ENCODE results near the gene ACSF2. TPM values are rescaled to one million over a fixed set of nuclear protein-coding genes. Genes with fewer than 3 reads are reported as not detected.
"Not testable (repeated sequence)": the region's sequence is repeated elsewhere in the genome, so short reads cannot be mapped to it uniquely, and the experiment has no call there.

The ACSF2 gene, protein sequence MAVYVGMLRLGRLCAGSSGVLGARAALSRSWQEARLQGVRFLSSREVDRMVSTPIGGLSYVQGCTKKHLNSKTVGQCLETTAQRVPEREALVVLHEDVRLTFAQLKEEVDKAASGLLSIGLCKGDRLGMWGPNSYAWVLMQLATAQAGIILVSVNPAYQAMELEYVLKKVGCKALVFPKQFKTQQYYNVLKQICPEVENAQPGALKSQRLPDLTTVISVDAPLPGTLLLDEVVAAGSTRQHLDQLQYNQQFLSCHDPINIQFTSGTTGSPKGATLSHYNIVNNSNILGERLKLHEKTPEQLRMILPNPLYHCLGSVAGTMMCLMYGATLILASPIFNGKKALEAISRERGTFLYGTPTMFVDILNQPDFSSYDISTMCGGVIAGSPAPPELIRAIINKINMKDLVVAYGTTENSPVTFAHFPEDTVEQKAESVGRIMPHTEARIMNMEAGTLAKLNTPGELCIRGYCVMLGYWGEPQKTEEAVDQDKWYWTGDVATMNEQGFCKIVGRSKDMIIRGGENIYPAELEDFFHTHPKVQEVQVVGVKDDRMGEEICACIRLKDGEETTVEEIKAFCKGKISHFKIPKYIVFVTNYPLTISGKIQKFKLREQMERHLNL
- total RNA-seq: 44.3 TPM

DNA sequence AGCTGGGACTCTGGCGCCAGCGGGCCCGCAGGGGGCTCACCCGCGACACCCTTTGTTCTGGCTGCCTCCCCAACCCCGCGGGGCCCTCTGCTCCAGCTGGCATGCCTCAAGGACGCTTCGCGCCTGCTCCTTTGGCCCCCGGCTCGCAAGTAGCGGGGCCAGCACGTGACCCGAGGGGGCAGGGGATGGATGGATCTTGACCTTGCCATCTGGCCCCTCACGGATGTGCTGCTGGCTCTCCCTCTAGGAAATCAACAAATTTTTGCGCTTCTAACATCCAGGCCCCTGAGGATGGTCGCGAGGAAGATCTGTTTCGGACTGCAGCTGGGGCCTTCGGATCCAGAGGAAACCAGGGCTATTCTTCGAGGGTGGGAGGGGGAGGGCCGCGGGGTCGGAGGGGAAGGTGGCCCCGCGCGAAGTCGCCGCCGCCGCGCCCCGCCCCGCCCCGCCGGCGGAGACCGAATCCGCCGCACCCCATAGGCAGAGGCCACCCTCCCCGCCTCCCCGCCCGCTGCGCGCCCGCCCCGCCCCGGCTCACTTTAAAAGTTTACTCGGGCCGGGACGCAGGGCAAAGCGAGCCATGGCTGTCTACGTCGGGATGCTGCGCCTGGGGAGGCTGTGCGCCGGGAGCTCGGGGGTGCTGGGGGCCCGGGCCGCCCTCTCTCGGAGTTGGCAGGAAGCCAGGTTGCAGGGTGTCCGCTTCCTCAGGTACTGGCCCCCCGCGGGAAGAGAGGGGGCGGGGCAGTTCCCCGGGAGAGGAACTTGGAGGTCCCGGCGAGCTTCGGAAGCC lies at the start of gene ACSF2:
TSS of gene ACSF2 (plus strand) at position 537 of the 790 bp plus-strand sequence. CDS start at position 581, 44 bp downstream.
- peak; percentile 78 for DNase-seq

DNA sequence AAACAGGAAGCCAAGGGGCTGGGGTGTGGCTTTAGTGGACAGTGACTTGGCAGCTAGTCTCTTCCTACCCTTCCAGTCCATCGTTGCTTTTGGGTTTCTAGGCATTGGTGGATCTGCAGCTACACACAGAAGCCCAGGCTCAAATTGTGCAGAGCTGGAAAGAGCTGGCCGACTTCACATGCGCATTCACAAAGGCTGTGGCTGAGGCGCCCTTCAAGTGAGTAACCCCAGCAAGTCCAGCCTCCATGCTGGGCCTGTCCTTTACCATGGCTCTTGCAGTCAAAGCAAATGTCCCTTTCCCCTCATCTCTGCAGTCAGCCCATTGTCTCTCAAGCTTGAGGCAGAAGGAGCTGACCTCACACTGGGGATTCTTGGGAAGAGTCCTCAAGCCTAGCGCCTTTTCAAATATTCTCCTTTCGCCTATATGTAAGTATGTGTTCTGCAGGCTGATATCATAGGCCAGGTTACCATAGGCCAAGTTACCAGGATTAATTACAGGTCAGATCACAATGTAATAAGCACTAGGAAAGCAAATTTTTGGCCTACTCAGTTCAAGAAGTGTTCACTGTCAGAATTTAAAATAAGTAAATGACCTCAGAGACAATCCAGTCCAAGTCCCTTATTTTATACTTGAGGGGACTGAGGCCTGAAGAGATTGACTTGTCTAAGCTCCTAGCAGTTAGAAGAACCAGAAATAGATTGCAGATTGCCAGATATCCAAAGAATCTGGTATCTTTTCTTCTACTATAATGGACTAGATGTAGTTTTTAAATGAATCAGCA lies 46.5 kb upstream of the ACSF2 start:
- no peak for DNase-seq

DNA sequence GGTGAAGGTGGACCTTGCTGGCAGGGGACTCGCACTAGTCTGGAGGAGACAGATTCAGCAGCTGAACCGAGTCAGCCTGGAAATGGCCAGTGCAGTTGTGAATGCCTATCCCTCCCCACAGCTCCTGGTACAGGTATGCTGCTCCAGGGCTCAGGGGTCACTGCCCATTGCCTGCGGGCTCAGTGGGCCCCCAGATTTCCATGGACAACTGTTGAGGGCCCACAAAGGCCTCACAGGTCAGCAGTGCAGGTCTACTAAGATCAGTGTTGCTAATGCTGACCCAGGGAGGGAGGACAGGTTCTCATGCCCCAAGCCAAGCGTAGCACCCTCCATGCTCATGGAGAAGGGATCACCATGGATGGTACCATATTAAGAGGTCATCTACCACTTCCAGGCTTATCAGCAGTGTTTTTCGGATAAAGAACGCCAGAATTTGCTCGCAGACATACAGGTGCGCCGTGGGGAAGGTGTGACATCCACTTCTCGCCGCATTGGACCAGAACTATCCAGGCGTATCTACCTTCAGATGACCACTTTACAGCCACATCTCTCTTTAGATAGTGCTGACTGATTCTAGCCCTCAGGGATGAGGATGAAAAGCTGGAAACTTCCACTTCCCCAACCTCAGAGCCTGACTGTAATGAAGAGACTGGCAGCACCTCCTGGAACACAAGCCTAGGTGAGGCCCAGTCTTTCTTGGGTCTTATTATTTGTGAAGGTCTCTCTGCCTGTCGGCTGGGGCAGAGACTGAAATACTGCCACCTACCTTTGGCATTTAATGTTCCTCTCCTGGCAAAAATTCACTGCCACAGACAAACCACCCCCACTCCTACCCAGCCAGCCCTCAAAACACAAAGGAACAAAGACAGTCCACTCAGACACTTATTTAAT lies 45.4 kb upstream of the ACSF2 start:
- no peak for DNase-seq

DNA sequence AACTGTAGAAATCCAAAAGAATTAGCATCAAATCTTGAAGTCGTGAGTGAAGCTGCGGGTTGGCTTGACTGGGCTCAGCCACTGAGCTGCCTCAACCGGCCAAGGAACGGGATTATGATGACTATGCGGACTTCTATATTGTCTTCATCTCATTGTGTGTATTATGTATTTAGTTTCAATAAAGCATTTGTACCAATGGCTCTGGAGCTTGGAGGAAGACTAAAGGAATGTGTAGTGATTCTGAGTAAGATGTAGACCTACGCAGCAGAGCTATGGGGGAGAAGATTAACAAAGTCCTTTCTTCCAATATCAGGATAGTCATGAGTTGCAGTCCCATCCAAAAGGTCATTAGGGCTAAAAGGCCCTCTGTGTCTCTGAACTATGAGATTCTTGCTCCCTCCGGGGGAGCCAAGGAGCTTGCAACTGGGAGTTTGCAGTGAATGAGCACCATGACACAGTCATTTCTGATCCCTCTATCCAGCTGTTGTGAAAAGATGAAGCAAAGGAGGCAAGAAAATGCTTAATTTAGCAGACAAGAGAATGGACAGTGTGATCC lies 44.7 kb upstream of the ACSF2 start:
- no peak for DNase-seq

DNA sequence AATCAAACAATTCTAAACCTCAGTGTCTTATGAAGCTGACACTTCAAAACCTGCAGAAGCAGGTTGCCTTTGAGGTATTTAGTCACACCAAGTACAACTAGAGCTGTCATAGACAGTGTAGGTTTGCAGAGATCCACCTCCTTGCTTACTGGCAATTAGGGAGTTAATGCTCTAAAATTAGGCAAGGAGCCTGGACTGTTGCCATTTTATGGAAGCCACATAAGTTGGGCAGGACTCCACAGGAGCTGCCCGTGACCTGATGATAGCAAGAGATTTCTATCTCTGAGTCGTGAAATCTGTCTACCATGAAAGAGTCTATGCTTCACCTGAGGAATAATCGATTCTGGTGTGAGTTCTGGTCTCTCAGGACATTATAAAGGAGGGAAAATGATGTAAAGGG lies 44.1 kb upstream of the ACSF2 start:
- no peak for DNase-seq

DNA sequence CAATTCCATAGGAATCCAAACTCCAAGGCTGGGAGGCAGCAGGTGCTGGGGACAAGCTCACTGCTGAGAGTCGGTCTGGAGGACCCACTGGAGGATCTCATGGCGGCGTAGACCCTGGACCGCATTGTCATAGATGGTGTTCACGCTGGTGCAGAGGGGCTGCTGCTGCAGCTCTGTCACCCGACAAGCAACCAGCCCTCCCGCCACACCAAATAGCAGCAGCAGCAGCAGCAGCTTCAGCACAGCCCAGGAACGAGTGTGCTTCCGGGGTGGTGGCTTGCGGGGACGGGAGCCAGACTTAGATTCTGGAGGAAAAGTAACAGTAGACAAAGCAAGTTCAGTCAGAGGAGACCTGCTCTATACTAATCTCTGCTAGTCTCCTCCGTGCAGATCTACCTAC lies 43.1 kb upstream of the ACSF2 start:
- no peak for DNase-seq

DNA sequence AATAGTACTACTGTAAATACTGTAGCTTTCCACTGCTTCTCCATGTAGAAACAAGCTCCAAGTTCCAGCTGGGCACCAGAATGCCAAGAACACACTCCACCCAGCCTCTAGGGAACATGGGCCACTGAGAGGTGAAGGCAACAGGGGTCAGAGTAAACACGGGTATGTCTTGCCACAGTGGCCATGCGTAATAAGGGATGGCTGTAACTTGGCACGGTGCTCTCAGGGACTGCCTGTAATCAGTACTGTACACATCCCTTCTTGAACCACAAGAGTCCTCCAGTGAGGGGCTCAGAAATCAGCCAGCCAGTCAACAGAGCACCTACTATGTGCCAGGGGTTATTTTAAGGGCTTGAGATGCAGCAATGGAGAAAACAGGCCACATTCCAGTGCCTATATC lies 39.5 kb upstream of the ACSF2 start:
- DNase-seq: no peak

DNA sequence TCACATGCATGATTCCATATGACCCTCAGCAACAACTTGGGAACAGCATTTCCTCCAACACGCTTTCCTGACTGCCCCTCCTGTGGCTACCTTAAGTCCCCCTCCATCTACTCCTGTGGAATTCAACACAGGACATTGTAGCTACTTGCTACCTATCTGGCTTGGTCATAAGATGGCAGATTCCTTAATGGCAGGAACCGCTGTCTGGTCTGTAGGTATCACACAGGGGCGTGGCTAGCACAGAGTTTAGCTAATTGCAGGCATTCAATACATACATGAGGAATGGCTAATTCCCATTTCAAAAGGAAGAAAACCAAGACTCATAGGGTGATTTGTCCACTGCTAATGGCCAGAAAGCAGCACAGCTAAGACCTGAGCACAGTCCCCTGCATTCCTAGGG lies 37.3 kb upstream of the ACSF2 start:
- no peak for DNase-seq

DNA sequence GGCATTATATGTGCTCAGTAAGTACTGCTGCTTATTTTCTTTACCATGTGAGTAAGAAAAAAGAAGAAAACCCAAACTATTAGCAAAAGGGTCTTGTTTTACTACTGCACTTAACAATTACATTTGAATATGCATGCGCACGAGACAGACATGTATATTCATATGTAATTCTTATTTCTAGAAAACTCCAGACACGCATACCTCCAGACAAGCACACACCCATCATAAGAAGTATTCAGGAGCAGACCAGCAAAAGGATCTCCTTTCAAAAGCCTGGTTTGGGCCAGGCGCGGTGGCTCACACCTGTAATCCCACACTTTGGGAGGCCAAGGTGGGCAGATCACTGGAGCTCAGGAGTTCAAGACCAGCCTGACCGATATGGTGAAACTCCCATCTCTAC lies 36.5 kb upstream of the ACSF2 start:
- no peak for DNase-seq

DNA sequence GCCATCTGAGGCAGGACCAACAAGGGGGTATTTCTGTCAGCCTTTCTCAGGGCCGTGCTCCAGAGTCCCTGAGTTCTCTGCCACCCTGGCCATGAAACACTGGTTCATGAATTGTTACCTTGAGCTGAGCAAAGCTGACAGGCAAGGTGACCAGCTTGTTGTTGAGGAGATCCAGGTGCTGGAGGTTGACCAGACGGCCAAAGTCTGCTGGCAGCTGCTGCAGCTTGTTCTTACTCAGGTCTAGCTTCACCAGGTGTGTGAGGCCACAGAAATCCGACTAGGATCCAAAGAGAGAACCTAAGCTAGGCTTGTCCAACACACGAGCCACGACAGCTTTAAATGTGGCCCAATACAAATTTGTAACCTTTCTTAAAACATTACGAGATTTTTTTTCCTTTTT lies 33.4 kb upstream of the ACSF2 start:
- no peak for DNase-seq

DNA sequence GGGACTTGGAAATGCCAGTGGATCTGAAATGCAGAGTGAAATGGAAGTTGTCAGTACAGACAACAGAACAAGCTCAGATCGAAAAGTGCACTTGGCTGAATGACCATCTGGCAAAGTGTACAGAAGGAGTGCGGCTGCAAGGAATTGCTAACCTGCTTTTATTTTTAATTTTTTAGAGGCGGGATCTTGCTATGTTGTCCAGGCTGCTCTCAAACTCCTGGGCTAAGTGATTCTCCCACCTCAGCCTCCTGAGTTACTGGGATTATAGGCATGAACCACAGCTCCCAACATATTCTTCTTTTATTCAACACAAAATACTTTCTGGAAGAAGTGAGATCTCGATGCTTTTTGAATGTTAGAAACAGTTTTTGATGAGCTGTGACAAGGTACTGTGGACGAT lies 32.3 kb upstream of the ACSF2 start:
- no peak for DNase-seq

DNA sequence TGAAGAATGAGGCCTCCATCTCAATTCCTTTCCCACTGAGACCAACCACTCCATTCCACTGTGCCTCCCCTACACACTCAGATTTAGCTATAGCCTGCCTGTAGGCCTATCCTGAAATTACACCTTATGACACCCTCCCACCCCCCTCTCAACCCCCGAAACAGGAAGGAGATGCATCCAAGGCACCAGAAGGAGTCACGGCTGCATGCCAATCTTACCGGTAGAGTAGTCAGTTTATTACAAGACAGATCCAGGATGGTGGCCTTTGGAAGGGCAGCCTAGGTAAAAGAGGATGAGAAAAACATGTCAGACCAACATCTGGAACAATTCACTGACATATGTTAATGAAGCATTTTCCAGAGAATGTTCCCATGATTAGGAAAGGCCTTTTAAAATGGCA lies 31.3 kb upstream of the ACSF2 start:
- no peak for DNase-seq

DNA sequence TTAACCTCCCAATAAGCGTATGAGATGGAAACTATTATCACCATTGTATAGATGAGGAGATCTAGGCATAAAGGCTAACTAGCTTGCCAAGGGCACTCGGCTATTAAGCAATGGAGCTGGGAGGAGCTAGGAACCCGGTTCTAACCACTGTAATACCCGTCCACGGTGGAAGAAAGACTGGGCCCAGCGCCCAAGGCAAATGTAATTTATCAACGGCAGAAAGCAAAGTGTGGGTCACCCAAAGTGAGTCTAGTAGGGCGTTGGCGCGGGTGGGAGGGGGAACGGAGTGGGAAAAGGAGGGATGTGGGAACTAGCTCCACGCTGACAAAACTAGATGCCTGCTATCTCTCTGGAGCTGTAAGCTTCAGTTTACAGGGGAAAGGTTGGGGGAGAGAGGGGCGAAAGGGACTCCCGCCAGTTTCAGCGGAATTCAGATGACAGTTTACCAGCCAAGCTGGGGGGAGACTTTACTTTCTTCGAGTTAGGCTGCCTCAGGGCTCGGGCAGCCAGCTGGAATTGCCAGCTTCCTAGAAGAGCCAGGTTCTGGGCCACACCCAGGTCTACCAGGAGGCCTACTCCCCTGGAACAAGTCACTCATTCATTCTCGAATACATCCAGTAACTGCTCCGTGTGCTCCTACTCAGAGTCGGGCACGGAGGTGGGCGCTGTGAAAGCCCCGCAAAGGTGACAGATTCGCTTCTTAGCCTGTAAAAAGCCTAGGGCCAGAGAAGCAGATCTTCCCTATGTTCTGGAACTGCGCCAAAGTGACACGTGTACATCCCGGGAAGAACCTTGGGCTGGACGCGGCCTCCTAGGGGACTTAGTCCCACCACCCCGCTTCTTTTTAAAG lies 29.5 kb upstream of the ACSF2 start:
- peak; percentile 70 for DNase-seq

DNA sequence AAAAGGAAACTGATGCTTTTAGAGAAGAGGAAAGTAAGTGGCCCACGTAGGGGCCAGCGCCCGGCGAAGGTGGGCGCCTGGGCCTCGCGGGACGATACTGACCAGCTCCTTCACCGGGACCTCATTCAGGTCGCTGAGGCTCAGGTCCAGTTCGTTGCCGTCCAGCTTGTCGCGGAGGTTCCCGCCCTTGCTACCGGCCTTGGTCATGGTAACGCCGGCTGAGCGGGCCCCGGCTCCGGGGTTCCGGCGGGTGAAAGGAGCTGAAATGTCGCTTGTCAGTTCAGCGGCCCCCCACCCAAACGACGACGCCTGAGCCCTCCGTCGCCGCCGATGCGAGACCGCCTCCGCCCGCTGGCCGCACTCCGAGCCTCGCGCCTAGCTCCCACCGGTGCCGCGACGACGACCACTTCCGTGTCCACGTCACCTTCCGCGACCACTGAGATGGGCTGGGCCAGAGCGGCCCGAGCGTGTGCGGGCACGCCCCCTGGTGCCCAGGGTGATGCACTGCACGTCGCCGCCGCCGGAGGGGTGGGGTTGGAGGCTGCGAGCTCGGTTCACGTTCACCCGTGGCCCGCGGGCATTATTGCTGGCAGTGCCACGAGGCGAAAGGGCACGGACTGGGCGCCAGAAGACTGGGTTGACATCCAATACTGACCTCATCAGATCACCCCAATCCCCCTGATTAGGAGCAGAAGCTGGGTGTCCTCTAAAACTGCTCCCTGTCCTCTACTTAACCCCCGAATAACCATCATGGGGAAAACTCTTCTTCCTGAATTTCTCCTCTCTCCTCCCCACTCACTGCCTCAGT lies 28.7 kb upstream of the ACSF2 start, which contains the start of gene LRRC59:
TSS of gene LRRC59 (minus strand) at position 413 of the 808 bp plus-strand sequence. CDS start at position 207, 206 bp downstream.
- DNase-seq: peak; percentile 92

DNA sequence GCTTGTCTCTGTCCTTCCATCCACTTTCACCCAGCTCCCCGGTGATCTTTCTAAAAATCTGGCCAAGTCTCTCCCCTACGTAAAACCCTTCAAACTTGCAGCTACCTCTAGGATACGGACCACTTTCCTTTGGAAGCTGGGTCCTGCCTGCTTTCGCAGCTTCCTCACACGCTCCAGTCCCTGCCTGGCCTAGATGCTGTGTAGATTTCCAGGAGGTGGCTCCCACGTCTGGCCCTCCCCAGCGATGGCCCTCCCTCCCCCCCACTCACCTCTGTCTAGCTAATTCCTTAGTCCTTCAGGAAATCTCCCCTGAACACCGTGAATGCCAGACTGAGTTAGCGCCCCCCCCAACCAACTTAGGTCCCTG lies 28.1 kb upstream of the ACSF2 start:
- no peak for DNase-seq

DNA sequence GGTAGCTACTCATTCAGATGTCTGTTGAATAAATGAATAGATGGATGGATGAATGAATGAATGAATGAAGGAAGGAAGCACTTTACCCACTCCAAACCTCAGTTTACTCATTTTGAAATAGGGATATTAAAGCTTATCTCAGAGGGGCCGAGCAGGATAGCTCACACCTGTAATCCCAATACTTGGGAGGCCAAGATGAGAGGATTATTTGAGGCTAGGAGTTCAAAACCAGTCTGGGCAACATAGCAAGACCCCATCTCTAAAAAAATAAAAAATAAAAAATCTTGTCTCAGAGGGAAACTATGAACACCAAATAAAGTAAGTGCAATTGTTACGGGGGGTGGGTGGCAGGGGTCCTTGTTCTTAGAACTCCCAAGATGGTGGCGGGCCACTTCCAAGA lies 27.3 kb upstream of the ACSF2 start:
- not testable (repeated sequence) for DNase-seq

DNA sequence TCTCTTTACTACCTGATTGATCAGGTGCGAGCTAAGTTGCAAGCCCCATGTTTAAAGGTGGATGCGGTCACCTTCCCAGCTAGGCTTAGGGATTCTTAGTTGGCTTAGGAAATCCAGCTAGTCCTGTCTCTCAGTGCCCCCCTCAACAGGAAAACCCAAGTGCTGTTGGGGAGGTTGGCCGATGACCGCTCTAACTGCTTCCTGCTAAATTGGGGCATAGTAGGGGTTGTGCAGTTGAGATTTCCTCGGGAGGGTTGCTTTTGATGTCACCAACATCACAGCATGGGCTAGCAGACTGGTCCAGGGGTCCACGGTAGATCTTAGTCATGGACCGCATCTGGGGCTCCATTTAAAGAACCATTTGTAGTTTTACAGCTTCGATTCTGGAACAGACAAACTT lies 26.4 kb upstream of the ACSF2 start:
- DNase-seq: not testable (repeated sequence)

DNA sequence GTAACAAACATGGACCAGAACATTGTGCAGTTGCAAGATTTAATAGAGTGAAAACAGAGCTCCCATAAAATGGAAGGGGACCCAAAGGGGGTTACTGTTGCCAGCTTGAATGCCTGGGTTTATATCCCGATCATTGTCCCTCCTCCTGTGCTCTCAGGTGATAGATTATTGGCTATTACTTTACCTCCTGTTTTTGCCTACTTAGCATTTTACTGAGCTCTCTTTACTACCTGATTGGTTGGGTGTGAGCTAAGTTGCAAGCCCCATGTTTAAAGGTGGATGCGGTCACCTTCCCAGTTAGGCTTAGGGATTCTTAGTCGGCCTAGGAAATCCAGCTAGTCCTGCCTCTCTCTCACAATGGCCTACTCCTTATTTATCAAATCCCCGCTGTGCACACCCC lies 20.7 kb upstream of the ACSF2 start:
- DNase-seq: not testable (repeated sequence)

DNA sequence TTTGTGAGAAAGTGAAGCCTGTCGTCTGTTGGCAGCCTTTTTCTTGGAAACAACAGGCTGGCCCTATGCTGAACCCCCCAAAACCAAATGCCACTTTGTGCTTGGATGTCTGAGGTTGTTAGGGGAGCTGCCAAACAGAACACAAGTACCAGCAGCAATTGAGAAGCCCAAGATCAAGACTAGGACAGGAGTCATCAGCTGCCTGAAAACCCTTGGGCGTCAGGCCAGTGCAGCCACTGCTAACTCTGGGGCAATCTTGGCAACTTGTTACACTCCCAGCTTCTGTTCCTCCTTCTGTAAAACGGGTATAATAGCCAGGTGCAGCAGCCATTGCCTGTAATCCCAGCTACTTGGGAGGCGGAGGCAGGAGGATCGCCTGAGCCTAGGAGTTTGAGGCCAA lies 19.4 kb upstream of the ACSF2 start:
- DNase-seq: no peak

Data from tongue (tissue), 2 donors.